DMS153 (cell line): ENCODE data around the gene CBR4.

Experiments used
- DNase-seq: peaks from one replicate; lab custom pipeline; 2025; lab: John Stamatoyannopoulos, UW

CBR4 gene

GRCh38 chr4:169033660-169034059 is 23.6 kb upstream of the CBR4 start:
- peak; percentile 26 for DNase-seq

- no peak for DNase-seq
These were observed 23.0 kb upstream of the CBR4 start for GRCh38 chr4:169032883-169033645.

GRCh38 chr4:169032194-169032593 is 22.1 kb upstream of the CBR4 start:
- DNase-seq: no peak

DNA sequence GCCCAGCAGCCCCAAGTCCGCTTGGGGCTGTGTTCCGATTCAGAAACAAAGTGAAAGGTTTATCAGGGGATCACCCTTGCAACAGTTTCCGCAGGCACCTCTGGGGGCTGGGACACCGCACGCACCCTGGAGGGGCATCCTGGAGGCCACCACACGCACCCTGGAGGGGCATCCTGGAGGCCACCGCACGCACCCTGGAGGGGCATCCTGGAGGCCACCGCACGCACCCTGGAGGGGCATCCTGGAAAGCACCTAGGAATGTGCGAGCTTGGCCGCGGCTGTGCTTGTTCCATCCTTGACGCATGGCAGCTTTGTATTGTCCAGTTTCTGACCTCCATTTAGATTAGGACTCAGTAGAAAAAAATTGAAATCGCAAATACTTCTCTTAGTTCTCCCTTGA is 21.3 kb upstream of the CBR4 start:
- no peak for DNase-seq

- no peak for DNase-seq
These were observed 20.5 kb upstream of the CBR4 start for GRCh38 chr4:169030562-169030982.

- no peak for DNase-seq
These were observed 19.9 kb upstream of the CBR4 start for GRCh38 chr4:169029947-169030346.

DNA sequence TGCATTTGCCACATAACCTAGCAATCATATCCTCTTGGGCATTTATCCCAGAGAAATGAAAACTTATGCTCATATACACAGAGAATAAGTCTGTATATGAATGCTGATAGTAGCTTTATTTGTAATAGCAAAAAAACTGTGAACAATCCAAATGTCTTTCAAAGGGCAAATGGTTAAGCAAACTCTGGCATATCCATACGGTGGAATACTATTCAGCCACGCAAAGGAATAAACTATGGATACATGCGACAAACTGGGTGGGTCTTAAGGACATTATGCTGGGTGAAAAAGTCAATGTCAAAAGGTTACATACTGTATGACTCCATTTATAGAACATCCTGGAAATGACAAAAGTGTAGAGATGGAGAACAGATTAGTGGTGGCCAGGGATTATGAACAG is 17.6 kb upstream of the CBR4 start:
- no peak for DNase-seq

DNA sequence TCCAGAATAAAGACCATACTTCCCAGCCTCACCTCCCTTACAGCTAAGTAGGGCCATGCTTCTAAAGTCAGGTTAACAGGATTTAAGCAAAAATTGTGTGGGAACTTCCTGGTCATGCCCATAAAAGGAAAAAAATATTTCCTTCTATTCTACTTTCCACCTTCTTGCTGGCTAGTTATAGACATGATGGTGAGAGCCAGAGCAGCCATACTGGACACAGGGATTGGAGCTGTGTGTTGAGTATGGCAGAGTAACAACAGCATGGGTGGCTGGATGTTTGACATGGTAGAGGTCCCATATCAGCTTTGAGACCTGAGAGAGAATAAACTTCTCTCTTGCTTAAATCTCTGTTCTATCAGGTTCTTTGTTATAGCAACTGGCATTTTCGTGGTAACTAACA is 15.1 kb upstream of the CBR4 start:
- no peak for DNase-seq

GRCh38 chr4:169024762-169025161 is 14.7 kb upstream of the CBR4 start:
- DNase-seq: peak; percentile 10

DNA sequence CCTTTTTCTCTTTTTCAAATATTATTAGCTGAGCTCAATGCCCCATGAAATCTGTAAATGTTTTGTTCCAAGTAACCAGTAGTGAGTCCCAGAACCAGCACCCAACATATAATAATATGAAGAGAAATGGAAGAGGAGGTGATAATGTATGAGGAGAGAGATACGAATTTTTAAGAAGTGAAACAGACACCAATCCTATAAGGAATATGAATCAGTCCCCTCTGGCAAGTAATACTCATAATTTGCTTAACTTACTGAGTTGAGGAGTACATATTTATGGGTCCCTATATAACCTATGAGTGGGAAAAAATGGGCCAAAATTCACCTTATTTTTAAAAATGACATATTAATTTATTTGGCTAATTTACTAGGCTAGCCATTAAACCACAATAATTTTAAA is 8.4 kb upstream of the CBR4 start:
- DNase-seq: no peak

GRCh38 chr4:169017971-169018370 is 7.9 kb upstream of the CBR4 start:
- no peak for DNase-seq

GRCh38 chr4:169015186-169015623 is 5.2 kb upstream of the CBR4 start:
- no peak for DNase-seq

GRCh38 chr4:169014586-169014985 is 4.5 kb upstream of the CBR4 start:
- no peak for DNase-seq

DNA sequence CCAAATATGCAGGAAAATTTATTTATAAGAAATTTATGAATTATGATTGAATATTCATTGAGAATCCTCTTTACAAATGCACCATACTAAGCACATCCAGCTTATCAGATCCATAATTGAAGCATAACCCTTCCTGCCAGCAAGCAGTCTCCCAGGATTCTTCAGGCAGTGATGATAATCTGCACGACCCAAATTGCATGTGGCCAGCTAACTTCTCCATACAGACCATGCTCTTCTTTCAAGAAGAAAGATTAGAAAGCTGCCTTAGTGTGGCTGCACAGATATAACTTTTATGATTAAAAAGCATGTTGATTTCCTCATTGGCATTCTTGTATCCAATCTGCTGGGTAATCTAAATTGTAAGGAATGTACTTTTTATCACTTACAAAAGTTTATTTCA is 3.3 kb upstream of the CBR4 start:
- no peak for DNase-seq

DNA sequence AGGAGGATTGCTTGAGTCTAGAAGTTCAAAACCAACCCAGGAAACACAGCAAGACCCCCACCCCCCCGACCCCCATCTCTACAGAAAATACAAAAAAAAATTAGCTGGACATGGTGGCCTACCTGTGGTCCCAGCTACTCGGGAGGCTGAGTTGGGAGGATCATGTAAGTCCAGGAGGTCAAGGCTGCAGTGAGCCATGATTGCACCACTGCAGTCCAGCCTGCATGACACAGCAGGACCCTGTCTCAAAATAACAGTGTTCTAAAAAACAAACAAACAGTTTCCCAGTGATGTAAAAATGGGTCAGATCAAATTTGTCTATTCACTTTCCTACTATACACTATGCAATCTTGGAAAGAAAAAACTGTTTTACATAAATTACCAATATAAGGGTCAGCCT is 2.0 kb upstream of the CBR4 start:
- no peak for DNase-seq

GRCh38 chr4:169009286-169010124 is 550 bp downstream of the CBR4 start:
- DNase-seq: peak; percentile 23

GRCh38 chr4:169005453-169006099 is 4.5 kb downstream of the CBR4 start:
- DNase-seq: no peak

GRCh38 chr4:169000315-169000714 is 9.7 kb downstream of the CBR4 start:
- DNase-seq: no peak

DNA sequence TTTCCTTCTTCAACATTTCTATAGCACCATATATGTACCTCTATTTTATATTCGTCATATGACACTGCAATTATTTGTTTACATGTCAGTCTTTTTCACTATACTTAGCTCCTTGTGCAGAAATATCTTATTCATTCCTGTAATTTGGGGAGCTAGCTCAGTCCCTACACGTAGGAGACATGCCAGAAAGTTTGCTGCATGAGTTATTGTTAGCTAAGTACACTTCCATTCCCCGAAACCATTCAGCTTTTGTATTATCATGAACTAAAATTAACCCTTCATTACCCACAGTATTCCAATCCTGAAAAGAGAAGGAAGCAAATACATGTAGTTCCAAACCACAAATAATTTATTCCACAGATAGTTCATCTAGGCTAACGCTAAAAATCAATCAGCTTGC is 10.2 kb downstream of the CBR4 start:
- no peak for DNase-seq

DNA sequence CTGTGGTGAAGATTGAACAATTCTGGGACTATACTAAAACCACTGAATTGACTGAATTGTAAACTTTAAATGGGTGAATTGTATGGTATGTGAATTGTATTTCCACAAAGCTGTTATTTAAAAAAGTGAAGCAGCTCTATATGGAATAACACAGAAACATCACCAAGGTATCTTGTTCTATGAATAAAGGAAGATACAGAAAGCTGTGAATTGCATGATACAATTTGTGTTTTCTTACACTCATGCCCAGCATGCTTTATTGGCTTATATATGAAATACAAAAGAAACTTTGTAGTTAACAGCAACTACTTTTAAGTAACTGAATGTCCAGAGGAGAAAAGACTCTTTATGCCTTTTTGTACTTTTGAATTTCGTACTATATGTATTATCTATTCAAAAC is 11.5 kb downstream of the CBR4 start:
- DNase-seq: no peak

DNA sequence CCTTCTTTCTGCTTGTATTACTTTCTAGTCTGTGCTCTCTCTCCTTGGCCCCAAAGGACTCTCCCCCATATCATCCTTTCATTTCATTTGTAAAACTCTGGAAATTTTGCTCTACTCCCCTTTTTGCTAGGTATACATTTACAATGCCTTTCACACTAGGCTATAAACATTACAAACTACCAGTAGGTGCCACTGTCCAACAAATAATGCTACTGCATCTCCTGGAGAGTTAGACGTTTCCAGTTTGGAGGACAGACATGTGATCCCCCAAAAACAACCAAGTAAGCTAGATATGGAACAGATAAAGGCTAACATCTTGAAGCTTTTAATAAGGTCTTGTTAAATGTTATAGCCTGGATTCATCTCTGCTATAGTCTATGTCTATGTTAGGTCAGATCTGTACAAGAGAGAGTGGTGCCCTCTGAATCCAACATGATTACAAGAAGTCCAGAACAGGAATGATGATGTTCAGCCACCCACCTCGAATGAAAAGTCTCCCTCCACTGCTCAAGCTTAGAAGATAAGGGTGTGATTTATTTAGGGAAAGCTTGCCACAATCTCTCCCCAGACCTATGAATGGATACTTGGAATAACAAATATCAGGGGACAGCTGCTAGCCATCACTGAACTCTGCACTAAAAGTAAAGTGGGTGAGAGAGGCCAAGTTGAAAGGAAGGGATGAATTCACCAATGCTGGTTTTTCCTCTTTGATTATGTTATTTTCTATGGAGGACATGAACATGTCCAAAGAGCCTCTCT is 14.3 kb downstream of the CBR4 start:
- no peak for DNase-seq

- no peak for DNase-seq
These were observed 15.1 kb downstream of the CBR4 start for GRCh38 chr4:168994958-168995357.
